ENCODE results near the gene PFDN1.

The PFDN1 gene

DNA sequence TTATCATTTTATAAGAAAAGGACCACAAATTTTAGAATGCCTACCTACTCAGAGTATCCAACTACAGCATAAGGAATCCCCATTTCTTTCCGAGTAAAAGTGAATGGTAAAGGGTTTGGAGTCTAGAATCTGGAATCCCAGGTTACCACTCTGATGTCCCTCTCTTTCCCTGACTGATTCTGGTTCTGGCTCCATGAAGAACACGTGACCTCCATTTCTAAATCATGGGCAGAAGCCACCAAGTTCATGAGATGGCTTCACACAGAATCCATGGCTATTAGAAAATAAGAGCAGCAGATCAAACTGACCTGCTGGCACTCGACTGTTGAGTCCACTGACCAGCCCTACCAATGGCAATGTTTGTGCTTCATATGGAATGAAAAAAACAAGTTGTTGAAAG lies 40.7 kb downstream of the PFDN1 start:
- no peak for DNase-seq (ENCODE audit: extremely low read depth in 1 of 2, low read depth in 1 of 2)

DNA sequence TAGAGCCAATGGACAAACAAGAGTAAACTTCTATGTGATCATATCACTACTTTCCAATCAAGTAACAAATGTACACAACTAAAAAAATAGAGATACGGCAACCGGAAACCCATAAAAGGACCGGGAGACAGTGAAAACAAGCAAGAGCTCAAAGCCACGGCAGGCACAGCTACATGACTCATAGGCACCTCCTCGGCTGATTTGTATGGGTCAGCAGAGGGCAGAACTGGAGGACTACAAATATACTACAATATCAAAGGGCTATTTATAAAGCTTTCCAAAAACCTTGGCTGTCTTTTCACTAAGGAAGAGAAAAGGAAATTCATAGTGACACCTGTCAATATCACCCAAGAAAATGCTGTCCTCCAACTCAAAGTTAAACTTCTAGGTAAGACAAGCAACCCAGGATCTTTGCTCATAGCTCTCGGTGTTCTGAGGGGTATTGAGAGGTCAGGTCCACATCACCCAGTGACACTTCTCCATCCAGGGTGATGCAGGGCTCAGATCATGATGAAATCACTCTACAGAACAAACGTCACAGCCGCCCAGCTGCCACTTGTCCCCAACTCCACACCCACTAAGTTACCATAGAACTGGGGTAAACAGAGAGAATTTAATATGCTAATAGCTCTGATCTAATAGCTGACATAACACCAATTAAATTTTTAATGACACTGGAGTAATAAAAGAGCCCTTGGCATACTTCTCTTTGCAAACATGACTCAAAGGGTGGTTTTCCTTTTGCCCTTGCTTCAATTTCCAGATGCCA lies 41.3 kb downstream of the PFDN1 start:
- DNase-seq (ENCODE audit: extremely low read depth in 1 of 2, low read depth in 1 of 2) = no peak

DNA sequence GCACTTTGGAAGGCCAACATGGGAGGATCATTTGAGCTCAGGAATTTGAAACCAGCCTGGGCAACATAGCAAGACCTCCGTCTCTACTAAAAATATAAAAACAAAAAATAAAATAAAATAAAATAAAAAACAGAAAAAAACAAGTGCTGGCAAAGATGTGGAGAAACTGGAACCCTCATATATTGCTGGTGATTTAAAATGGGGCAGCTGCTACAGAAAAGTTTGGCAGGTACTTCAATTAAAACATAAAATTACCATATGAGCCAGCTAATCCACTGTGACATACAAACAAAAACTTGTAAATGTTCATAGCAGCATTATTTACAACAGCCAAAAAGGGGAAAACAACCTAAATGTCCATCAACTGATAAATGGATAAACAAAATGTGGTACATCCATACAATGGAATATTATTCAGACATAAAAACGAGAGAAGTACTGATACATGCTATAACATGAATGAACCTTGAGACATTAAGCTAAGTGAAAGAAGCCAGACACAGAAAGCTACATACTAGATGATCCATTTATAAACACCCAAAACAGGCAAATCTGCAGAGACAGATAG lies 42.7 kb downstream of the PFDN1 start:
- DNase-seq (ENCODE audit: extremely low read depth in 1 of 2, low read depth in 1 of 2) = no peak

DNA sequence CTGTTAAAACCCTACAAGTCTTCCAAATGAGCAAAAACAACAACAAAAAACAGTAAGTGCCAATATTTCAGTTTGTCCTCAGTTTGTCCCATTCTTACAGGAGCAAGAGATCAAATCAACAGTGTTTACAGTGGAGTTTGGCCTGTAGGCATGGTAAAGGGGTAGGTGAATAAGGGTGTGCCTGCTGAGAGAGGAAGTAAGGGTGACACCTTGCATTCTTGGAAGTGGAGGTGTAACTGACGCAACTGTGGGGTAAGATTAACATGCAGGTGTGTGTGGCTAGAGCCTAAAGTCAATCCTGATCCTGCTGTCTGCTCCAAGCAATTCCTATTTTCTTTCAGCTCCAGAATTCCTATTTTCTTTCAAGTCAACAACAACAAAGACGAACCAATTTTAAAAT lies 43.4 kb downstream of the PFDN1 start:
- no peak for DNase-seq (ENCODE audit: extremely low read depth in 1 of 2, low read depth in 1 of 2)

DNA sequence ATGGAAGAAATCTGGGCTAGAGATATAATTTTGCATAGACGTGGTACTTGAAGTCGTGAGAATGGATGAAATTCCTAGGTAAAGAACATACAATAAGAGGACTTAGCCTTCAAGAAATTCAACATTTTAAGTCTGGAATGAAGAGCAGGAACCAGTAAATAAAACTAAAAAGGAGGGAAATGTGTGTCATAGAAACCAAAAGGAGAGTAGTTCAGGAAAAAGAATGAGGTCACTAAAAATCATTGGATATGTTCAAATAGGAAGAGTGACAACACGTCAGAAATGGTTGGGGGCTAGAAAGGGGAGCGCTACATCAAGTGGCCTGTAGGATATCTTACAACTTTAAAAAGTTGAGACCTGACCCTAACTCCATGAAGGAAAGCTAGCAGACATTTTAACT lies 44.0 kb downstream of the PFDN1 start:
- no peak for DNase-seq (ENCODE audit: extremely low read depth in 1 of 2, low read depth in 1 of 2)

DNA sequence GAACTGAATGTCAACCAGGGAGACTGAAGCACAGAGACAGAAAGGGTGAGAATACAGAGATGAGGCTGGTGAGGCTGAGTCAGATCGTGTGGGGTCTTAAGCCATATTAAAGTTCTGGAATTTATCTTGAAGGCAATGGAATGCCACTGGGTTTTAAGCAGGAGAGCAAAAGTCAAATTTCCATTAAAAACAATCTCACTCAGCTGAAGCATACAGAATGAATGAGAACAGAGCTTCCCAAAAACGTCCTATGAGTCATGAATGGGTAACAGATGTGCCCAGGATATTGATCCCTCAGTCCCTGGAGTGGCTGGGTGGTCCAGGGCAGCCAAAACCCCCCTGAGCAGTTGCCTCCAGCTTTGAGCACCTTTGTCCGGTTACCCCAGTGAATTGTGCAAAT lies 44.9 kb downstream of the PFDN1 start:
- DNase-seq (ENCODE audit: extremely low read depth in 1 of 2, low read depth in 1 of 2) = no peak

DNA sequence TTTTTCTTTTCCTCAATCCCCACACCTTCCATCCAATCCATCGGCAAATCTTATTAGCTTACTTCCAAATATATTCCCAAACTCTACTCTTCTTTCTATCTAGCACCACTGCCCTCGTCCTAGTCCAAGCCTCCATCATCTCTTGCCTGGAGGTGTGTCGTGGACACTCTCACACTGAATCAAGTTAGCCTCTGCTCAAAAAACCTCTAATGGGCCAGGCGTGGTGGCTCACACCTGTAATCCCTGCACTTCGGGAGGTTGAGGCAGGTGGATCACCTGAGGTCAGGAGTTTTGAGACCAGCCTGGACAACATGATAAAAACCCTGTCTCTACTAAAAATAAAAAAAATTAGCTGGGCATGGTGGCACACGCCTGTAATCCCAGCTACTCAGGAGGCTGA lies 46.2 kb downstream of the PFDN1 start:
- no peak for DNase-seq (ENCODE audit: extremely low read depth in 1 of 2, low read depth in 1 of 2)

DNA sequence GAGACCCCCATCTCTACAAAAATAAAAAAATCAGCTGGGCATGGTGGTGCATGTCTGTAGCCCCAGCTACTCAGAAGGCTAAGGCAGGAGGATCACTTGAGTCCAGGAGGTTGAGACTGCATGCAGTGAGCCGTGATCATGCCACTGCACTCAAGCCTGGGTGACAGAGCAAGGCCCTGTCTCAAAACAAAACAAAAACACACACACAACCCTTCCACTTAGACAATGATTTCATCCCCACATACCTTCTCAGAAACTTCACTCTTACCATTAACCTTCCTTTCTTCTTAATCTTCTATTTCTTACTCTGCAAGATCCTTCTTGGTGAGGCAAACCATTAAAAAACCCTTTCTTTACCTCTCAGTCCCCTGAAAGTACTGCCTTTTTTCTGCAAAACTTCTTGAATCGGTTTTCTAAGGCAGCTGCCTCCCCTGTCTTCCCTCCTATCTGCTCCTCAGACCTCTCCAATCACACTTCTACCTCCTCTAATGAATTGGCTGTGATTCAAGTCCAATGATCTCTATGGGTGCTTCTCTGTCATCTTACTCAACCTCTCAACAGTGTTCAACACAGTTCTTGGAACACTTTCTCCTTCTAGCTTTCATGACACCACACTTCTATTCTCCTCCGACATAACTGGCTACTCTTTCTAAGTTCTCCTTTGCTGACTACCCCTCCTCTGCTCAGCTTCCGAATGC lies 47.3 kb downstream of the PFDN1 start:
- DNase-seq (ENCODE audit: extremely low read depth in 1 of 2, low read depth in 1 of 2) = no peak

DNA sequence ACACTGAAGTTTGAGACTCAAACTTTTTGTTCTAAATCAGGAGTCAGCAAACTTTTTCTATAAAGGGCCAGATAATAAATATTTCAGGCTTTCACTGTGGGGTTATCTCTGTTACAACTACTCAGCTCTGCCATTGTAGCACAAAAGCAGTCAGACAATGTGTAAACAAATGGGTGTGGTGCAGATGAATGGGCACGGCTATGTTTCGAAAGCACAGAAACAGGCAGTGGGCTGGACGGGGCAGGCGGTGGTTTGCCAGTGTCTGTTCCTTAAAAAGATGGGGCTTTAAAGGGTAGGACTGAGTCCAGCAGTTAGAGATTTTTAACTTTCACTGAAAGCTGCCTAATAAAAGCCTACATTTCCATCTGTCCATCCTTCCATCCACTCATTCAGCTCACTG lies 48.9 kb downstream of the PFDN1 start:
- no peak for DNase-seq (ENCODE audit: extremely low read depth in 1 of 2, low read depth in 1 of 2)

DNA sequence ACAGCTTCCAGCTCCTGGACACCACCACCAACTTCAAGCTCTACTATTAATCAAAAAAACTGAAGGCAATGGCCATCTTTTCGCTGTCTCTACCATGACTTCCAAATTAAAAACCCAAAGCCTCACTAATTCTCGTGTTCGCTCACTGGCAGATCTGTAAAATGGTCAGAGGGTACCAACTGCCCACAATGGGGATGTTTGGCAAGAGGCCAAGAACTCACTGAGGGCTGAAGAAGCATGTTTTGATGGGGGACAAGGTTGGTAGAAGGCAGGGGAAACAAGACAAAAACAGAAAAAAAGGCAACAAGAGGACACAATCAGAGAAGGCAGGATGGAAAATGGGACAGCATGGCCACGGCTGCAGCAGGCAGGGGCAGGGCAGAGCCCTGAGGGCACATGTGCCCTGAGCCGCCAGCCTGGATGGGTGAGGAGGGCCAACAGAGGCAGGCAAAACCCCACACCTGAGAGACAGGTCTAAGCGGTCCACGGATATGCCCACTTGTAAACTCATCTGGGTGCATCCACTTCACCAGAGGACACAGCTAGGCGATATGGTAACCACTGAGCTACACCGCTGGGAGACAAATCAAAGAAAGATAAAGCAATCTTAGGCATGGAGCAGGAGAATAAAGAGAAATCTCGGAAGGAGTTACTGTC lies 50.3 kb downstream of the PFDN1 start:
- DNase-seq (ENCODE audit: extremely low read depth in 1 of 2, low read depth in 1 of 2) = no peak

DNA sequence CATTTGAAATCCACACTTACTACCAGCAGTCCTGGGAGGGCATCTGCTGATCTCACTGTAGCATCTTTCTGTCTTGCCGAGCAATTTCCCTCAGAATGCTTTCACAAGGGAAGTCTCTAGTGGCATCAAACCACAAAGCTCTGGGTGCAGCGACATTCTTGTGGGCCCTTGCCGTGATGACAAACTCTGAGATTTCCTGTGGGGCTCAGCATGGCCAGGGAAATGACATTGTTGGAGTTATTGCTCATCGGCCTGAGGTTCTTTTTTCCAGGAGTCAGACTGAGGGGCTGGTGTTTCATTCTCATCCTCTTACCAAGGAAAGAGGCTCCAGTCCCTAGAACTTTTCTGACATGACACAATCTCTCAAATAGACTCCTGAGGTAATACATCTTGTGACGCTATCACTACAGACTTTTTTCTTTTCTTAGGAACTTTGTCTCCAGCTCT lies 51.4 kb downstream of the PFDN1 start:
- peak; percentile 58 to 83 for DNase-seq (ENCODE audit: extremely low read depth in 1 of 2, low read depth in 1 of 2)

DNA sequence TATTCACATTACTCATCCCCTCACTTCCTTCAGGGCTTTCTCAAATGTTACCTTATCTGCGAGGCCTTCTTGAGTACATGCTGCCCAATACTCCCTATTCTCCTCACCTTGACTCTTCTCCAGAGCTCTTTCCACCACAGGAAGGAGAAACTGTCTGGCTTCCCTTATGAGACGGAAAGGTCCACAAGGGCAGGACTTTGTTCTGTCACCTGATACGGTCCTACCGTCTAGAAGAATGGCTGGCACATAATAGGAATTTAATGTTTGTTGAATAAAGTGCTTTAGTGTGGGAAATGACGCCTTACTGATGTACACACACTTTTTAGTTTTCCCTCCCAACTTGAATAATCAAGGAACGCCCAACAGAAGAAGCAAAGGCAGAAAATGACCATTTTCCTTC lies 52.5 kb downstream of the PFDN1 start:
- DNase-seq (ENCODE audit: extremely low read depth in 1 of 2, low read depth in 1 of 2) = no peak

DNA sequence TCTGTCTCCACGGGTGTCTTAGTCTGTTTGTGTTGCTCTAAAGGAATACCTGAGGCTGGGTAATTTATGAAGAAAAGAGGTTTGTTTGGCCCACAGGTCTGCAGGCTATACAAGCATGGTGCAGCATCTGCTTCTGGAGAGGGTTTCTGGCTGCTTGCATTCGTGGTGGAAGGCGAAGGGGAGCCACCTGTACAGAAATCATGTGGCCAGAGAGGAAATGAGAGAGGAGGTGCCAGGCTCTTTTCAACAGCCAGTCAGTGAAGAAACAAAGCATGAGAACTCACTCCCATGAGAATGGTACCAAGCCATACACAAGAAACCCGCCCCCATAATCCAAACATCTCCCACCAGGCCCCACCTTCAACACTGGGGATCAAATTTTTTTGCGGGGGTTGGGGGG lies 53.4 kb downstream of the PFDN1 start:
- DNase-seq (ENCODE audit: extremely low read depth in 1 of 2, low read depth in 1 of 2) = no peak

DNA sequence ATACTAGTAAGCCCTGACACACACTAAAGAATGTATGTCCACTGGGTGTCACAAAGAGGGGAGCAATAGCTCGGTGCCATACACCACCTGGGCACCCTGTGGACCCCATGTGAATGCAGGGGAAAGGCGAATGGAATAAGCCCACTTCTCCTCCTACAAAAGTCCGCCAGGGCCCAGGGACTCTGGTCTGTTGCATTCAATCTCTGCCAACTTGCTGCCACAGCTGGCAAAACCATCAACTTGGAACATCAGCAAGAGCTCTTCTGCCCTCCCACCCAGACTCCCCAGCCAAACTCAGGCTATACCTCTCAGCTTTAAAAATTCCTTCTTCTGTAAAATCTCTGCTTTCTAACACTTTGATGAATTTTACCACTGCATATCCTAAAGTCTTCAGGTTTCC lies 54.5 kb downstream of the PFDN1 start:
- no peak for DNase-seq (ENCODE audit: extremely low read depth in 1 of 2, low read depth in 1 of 2)

DNA sequence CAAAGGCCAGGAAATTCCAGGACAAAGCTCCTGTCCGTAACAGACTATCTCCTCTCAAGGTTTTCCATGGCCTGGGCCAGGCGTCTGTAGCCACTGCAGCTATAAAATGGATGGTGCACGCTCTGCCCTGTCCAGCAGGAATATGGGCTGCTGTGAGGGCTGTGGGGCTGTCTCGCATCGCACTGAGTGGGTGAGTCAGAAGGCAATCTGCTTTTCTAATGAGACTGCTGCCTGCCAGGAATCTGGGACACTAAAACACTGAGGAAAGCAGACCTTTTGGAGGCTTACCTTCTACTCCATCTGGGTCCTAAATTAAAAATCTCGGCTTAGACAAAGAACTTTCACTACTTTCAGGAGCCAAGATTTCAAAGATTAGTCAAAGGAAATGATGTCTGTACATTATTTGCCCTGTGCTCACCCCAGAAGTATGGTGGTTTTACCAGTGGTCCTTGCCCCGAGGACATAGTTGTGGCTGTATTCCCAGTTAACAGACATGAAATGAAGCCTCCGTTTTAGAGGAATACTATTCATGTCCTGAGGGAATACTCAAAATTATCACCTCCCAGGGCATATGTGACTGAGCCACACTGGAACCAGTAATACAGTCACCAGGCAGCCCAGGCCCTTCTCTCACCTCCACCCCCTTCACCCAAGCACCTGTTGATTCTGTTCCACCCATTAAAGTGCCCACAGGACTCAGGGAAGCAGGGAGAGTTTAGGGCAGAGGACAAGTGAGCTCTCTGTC lies 56.4 kb downstream of the PFDN1 start:
- DNase-seq (ENCODE audit: extremely low read depth in 1 of 2, low read depth in 1 of 2) = no peak

DNA sequence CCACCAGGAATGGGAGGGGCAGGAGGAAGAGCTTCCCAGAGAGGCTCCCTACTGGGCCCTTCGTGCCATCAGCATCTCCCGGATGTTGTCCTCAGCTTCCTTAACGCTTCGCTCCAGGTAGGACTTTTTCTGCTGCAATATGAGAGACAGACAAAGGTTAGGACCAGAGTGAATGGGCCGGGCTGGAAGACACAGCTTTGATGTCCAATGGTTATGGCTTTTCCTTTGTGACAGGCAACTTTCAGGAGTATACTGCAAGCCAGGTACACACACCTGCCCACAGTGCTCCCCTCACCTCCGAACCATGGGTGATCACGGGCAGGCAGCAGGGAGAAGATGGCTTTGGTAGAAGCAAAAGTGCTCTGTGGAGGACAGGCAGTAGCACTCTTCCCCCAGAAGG lies 57.0 kb downstream of the PFDN1 start:
- no peak for DNase-seq (ENCODE audit: extremely low read depth in 1 of 2, low read depth in 1 of 2)

DNA sequence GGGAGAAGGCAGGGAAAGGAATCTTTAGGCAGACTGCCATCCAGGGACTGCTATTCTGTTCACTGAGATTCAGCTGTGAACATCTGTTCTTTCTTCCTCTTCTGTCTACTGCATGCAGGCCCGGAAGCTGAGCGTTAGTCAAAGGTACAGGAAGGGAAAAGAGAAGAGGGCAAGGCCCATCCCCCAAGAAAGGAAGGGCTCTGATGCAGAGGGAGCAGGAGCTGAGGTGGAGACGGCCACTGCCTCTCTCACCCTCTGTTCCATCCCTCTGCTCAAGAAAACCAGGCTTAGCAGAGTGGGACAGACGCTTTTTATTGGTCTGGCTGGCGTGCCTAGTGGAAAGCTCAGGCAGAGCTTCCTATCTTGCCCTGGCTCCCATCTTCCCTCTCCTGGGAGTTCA lies 57.6 kb downstream of the PFDN1 start:
- DNase-seq (ENCODE audit: extremely low read depth in 1 of 2, low read depth in 1 of 2) = no peak

DNA sequence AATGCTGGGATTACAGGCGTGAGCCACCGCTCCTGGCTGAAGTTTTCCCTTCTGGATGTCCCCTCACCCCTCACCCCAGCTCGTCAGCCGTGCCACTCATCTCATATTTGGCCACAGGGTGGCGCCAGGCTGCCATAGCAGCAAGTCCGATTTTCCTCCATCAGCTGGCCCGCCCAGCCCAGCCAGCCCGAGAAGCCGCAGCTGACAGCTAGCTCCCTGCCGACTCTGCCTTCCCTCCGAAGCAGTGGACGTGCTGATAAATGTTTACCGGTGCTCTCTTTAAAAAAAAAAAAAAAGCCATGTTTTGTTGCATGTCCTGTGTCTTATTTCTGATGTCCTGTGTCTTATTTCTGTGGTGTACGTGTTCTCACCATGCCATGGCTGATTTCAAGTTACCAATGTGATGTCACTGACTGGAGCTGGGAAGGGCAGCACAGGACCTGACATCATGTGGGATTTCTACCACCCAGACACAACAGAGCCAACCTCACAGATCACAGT lies 58.3 kb downstream of the PFDN1 start:
- DNase-seq (ENCODE audit: extremely low read depth in 1 of 2, low read depth in 1 of 2) = peak; percentile 48 to 70

DNA sequence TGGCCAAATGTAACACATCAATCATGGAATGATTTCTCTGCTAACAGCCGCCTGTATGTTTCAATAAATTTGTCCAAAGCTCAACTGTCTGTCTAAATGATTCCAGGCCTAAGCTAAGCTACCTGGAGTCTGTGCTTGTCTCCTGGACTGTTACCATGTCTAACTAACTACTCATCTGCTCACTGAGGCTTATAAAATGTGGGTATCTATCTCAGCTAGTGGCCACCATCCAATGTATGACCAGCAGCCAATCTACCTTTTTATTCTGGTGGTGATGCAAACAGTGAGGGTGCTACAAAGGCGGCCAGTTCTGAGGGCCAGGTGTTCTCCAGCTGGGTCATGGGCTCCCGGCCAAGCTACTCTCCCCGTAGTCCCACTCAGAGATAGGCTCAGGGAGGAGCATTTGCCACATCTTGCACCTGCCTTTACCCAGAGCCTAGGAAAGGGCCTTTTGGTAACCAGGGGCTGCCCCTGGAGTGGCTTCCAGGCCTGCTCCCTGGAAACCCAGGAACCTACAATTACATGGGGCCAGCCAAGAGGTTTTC lies 59.1 kb downstream of the PFDN1 start:
- no peak for DNase-seq (ENCODE audit: extremely low read depth in 1 of 2, low read depth in 1 of 2)

DNA sequence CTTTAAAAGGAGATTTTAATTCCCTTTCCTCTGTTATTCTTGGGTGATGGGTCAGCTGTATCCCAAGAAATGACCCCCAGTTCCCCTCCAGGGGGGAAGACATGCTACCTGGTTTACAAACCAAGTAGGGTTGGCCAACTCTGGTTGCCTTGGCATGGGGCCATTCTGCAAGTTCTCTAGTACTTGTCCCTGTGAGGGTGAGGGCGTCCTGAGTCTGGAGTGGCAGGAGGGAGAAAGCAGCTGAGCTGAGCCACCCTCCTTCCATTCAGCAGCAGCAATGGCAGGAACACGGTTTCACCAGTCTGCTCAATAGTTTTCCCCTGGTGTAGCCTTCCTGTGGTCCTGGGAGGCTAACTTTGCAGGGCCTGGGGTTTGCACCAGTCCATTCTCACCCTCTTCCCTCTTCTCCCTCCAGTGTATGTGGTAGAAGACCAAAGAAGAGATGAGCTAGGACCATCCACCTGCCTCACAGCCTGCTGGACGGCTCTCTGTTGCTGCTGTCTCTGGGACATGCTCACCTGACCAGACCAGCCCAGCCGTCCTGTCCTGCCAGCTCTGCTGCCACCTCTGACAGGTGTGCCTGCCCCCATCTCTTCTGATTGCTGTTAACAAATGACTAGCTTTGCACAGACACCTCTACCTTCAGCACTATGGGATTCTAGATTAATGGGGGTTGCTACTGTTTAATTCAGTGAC lies 59.9 kb downstream of the PFDN1 start:
- DNase-seq (ENCODE audit: extremely low read depth in 1 of 2, low read depth in 1 of 2) = no peak
